Panc1 (cell line): ENCODE measurements around the gene MYBBP1A. TPM values are rescaled to one million over a fixed set of nuclear protein-coding genes. Genes with fewer than 3 reads are reported as not detected.

ENCODE experiments used
- ATAC-seq: fragments of 200-7000 bp; cut with Tn5 transposase; 2 replicates; pipeline ENCODE4 v1.9.1; 2020; ENCODE audit warnings: mild to moderate bottlenecking, moderate library complexity
- BruUV-seq: library from RNA; stranded (reverse); fragments of 400-500 nt; replicated peaks from 2 replicates; lab custom pipeline; 2021; lab: Mats Ljungman, UMichigan
- CTCF ChIA-PET: fragments of 300-600 bp; sonication (Branson Sonifier 250); formaldehyde crosslinking; loops from one replicate; lab custom pipeline; 2022; ENCODE audit warnings: antibody characterized with exemption; lab: Charles Lee
- POLR2A ChIA-PET: fragments of 300-600 bp; sonication (Branson Sonifier 250); formaldehyde crosslinking; loops from one replicate; lab custom pipeline; 2022; ENCODE audit warnings: antibody characterized with exemption; lab: Charles Lee
- DNase-seq: peaks from one replicate; pipeline ENCODE4 v3.0.0-alpha.2; 2010; ENCODE audit warnings: low read depth, low spot score
- H3K27ac ChIP-seq: 2 replicates; pipeline ENCODE4 v1.5.1; 2011; ENCODE audit warnings: mild to moderate bottlenecking, low read length, inconsistent platforms
- H3K27me3 ChIP-seq: fragments of 200-500 bp; sonication (Bioruptor generic); 2 replicates; pipeline ENCODE4 v1.6.0; 2014; ENCODE audit warnings: low read length, inconsistent platforms; ENCODE audit not compliant: control insufficient read depth, insufficient read depth
- H3K36me3 ChIP-seq: fragments of 200-500 bp; sonication (Bioruptor generic); 2 replicates; pipeline ENCODE4 v1.5.1; 2014; ENCODE audit warnings: inconsistent platforms, mild to moderate bottlenecking, low read length, moderate library complexity; ENCODE audit not compliant: control insufficient read depth, insufficient read depth
- H3K4me1 ChIP-seq: 2 replicates; pipeline ENCODE4 v1.5.1; 2011; ENCODE audit warnings: inconsistent platforms, mild to moderate bottlenecking, low read length, moderate library complexity; ENCODE audit not compliant: control insufficient read depth, insufficient read depth
- H3K4me3 ChIP-seq, 2 experiments: 2 replicates each; pipeline ENCODE4 v1.5.1; 2011 to 2012; ENCODE audit warnings: low read depth in 2 of 2, low read length in 2 of 2, mild to moderate bottlenecking in 2 of 2, inconsistent platforms in 1 of 2, moderate library complexity in 1 of 2
- H3K9me3 ChIP-seq: fragments of 200-500 bp; sonication (Bioruptor generic); 2 replicates; pipeline ENCODE4 v1.5.1; 2014; ENCODE audit warnings: low read depth, mild to moderate bottlenecking, inconsistent platforms, low read length, moderate library complexity; ENCODE audit not compliant: control insufficient read depth, insufficient read depth
- POLR2AphosphoS5 ChIP-seq: IDR thresholded peaks from 2 replicates; pipeline ENCODE4 v1.6.1; 2012; ENCODE audit warnings: mild to moderate bottlenecking, low read depth, low read length, moderate library complexity
- SIN3A ChIP-seq: IDR thresholded peaks from 2 replicates; pipeline ENCODE4 v1.6.1; 2012; ENCODE audit warnings: low read depth, mild to moderate bottlenecking, low read length, moderate library complexity, borderline replicate concordance; ENCODE audit not compliant: insufficient read depth
- TCF7L2 ChIP-seq: IDR thresholded peaks from 2 replicates; pipeline ENCODE4 v1.6.1; 2011; ENCODE audit warnings: mild to moderate bottlenecking, low read depth, low read length, inconsistent platforms
- in situ Hi-C: cut with HindIII; loops from 2 replicates; pipeline ENCODE4 v1.10.0; 2016; ENCODE audit warnings: low sequenced_read_pairs, low pct_unique_long_range_greater_than_20kb
- intact Hi-C: fragments of 100-400 bp; cut with micrococcal nuclease; formaldehyde crosslinking; loops from one replicate; pipeline ENCODE4 v1.10.0; 2022; ENCODE audit not compliant: unreplicated experiment
- total RNA-seq: library from RNA; stranded (reverse); gene quantifications from one replicate; pipeline ENCODE4 v1.2.1, GENCODE V29; 2021; ENCODE audit not compliant: unreplicated experiment
- TF ChIP-seq, protein P1 (sequence below): fragments of 450-650 bp; IDR thresholded peaks from 2 replicates; pipeline ENCODE4 v1.5.1; 2017; ENCODE audit warnings: mild to moderate bottlenecking
- TF ChIP-seq, protein P2 (sequence below), 2 experiments: IDR thresholded peaks; 2 replicates each; pipeline ENCODE4 v1.6.1; 2011 to 2012; ENCODE audit warnings: low read depth in 2 of 2, control low read depth in 1 of 2, low read length in 1 of 2, mild to moderate bottlenecking in 1 of 2, moderate library complexity in 1 of 2; ENCODE audit not compliant: insufficient read depth in 1 of 2

The MYBBP1A gene
- total RNA-seq, 1 experiment from 2014 or later, result 95.6 TPM

DNA sequence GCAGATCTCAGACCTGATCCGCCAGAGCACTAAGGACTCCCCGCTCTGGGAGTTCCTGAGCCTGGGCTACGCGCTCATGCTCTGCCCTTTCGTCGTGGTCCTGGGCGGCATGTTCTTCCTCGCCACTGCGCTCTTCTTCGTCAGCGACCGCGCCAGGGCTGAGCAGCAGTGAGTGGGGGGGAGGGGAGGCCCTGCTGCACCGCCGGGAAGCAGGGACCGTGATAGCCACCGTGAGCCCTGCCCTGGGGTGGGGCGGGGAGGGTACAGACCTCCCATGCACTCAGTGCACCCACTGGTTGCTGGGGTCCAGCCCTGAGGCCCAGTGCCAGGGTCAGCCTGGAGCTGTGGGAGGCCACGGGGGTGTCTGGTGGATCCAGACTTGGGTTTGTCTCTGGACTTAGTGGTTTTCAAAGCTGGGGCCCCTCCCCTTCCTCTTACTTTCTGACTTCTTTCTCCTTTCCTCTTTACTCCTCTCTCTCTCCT is 18.9 kb downstream of the MYBBP1A start:
- intact Hi-C loops, result no loop called here
- ChIA-PET CTCF (interaction anchor here (0.6 kb wide), 1 partner anchor 103 kb away, joined by 3 read pairs; no protein-coding TSS in a partner anchor), POLR2A (interaction anchor here (0.6 kb wide), 1 partner anchor 17 kb away, joined by 3 read pairs; no protein-coding TSS in a partner anchor)
- in situ Hi-C loops, result no loop called here
- Histone ChIP-seq H3K27me3 (no peaks in the 10 kb centered on the region), H3K27ac (no peak overlapping the region), H3K4me3 (no peak overlapping the region), H3K9me3 (no peaks in the 10 kb centered on the region), H3K36me3 (peaks cover 3% of the 10 kb centered on the region; the same call in 1 of the 2 replicates), H3K4me1 (peaks cover 31% of the 10 kb centered on the region)
- ATAC-seq (peak; percentile 37), DNase-seq (no peak)
- TF ChIP-seq SIN3A, result 0 out of 2 replicates have a peak, but pooled peaks have one; percentile 26
- no peak for TF ChIP-seq TCF7L2
- peak; percentile 73 for TF ChIP-seq POLR2AphosphoS5
- BruUV-seq, result no TSS peak

DNA sequence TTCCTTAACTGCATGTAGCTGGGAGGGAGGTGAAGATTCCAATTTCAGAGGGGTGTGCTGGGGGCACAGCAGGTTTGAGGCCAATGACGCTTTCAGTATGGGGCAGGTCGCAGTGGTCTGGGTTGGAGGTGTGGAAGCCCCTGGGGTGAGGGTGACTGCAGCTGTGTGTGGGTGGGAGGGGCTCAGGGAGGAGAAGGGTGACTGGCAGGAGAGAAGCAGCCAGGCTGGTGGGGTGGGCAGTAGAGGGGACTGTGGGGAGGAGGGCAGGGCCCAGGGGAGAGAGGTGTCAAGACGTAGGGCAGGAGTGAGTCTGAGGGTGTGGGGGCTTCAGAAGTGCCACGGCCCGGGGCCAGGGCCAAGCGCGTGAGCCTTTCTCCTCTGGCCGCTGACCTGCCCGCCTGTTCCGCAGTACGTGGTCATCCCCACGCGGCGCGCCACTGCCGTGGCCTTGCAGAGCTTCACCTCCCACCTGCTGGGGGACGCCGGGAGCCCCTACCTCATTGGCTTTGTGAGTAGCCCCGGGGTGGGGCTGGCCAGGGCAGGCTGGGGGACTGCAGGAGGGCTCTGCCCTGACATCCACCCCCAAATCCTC is 19.4 kb downstream of the MYBBP1A start:
- CTCF ChIA-PET, result no interaction called here
- no peak overlapping the region for H3K27ac ChIP-seq
- no peak overlapping the region for H3K4me3 ChIP-seq
- peaks cover 31% of the 10 kb centered on the region for H3K4me1 ChIP-seq
- BruUV-seq, result no TSS peak
- no peaks in the 10 kb centered on the region for H3K9me3 ChIP-seq
- DNase-seq (no peak), ATAC-seq (peak; percentile 13)
- in situ Hi-C loops, result no loop called here
- H3K27me3 ChIP-seq, result no peaks in the 10 kb centered on the region
- POLR2A ChIA-PET, result interaction anchor here (0.6 kb wide), 1 partner anchor 112 kb away, joined by 5 read pairs; no protein-coding TSS in a partner anchor
- TF ChIP-seq TCF7L2, result no peak
- TF ChIP-seq POLR2AphosphoS5, result no peak
- intact Hi-C loops, result no loop called here
- peaks cover 3% of the 10 kb centered on the region; the same call in 1 of the 2 replicates for H3K36me3 ChIP-seq

DNA sequence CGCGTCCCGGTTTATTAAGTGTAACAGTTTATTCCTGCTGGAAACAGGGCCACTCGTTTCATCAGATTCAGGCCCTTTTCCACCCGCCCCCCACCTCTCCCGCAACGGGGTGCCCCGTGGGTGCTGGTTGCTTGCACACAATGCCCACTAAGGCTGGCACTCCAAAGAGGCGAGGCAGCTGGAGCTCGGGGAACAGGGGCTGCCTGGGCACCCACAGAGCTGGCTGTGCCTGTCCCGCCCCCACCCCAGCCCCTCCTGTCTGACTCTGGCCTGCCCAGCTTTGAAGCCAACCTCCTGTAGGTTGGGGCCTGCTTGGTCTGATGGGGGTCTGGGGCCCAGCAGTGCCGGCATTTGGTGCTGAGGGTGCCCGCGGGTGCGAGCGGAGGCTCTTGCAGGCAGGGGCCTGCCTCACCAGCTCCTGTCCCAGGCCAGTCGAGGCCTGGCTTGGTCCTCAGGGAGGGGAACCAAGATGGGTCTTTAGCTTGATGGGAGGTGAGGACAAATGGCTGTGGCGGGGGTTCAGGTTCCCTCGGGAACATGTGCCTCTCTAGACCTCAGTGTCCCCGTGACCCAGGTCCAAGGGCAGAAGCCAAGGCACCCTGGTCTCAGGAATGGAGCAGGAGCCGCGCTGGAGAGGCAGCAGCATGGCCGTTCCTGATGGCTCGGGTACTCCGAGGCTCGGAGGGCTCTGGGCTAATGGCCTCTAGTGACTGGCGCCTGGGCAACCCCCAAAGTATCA is 20.1 kb downstream of the MYBBP1A start:
- Histone ChIP-seq H3K4me1 (peaks cover 31% of the 10 kb centered on the region), H3K27ac (no peak overlapping the region), H3K9me3 (no peaks in the 10 kb centered on the region), H3K4me3 (no peak overlapping the region), H3K36me3 (peaks cover 3% of the 10 kb centered on the region; the same call in 1 of the 2 replicates), H3K27me3 (no peaks in the 10 kb centered on the region)
- POLR2A ChIA-PET, result interaction anchor here (0.6 kb wide), 1 partner anchor 111 kb away, joined by 5 read pairs; no protein-coding TSS in a partner anchor
- no TSS peak for BruUV-seq
- TF ChIP-seq POLR2AphosphoS5, result no peak
- TF ChIP-seq TCF7L2, result no peak
- TF ChIP-seq, protein P1, sequence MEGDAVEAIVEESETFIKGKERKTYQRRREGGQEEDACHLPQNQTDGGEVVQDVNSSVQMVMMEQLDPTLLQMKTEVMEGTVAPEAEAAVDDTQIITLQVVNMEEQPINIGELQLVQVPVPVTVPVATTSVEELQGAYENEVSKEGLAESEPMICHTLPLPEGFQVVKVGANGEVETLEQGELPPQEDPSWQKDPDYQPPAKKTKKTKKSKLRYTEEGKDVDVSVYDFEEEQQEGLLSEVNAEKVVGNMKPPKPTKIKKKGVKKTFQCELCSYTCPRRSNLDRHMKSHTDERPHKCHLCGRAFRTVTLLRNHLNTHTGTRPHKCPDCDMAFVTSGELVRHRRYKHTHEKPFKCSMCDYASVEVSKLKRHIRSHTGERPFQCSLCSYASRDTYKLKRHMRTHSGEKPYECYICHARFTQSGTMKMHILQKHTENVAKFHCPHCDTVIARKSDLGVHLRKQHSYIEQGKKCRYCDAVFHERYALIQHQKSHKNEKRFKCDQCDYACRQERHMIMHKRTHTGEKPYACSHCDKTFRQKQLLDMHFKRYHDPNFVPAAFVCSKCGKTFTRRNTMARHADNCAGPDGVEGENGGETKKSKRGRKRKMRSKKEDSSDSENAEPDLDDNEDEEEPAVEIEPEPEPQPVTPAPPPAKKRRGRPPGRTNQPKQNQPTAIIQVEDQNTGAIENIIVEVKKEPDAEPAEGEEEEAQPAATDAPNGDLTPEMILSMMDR, result no peak
- TF ChIP-seq SIN3A, result no peak
- TF ChIP-seq, protein P2, sequence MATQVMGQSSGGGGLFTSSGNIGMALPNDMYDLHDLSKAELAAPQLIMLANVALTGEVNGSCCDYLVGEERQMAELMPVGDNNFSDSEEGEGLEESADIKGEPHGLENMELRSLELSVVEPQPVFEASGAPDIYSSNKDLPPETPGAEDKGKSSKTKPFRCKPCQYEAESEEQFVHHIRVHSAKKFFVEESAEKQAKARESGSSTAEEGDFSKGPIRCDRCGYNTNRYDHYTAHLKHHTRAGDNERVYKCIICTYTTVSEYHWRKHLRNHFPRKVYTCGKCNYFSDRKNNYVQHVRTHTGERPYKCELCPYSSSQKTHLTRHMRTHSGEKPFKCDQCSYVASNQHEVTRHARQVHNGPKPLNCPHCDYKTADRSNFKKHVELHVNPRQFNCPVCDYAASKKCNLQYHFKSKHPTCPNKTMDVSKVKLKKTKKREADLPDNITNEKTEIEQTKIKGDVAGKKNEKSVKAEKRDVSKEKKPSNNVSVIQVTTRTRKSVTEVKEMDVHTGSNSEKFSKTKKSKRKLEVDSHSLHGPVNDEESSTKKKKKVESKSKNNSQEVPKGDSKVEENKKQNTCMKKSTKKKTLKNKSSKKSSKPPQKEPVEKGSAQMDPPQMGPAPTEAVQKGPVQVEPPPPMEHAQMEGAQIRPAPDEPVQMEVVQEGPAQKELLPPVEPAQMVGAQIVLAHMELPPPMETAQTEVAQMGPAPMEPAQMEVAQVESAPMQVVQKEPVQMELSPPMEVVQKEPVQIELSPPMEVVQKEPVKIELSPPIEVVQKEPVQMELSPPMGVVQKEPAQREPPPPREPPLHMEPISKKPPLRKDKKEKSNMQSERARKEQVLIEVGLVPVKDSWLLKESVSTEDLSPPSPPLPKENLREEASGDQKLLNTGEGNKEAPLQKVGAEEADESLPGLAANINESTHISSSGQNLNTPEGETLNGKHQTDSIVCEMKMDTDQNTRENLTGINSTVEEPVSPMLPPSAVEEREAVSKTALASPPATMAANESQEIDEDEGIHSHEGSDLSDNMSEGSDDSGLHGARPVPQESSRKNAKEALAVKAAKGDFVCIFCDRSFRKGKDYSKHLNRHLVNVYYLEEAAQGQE (IDR thresholded peaks at IDR 0.05; ENCODE audit: insufficient read depth in 1 of 2, low read depth in 2 of 2, low read length in 1 of 2), result no peak
- in situ Hi-C loops, result no loop called here
- ATAC-seq (no peak), DNase-seq (no peak)
- CTCF ChIA-PET, result no interaction called here
- intact Hi-C loops, result no loop called here
